Pancreas (tissue), 10 donors: ENCODE results near the gene GAB1. TPM values are rescaled to one million over a fixed set of nuclear protein-coding genes. Genes with fewer than 3 reads are reported as not detected.

Experiments
- ATAC-seq, 4 donors: fragments of 200-7000 bp; cut with Tn5 transposase; one replicate each; pipeline versions ENCODE4 v1.8.0 to v1.9.1; 2020; ENCODE audit warnings: mild to moderate bottlenecking in 4 of 4, moderate library complexity in 4 of 4
- DNase-seq, 6 donors: peaks; one replicate each; pipeline ENCODE4 v3.0.0-alpha.2; 2020
- FAIRE-seq: peaks from 2 replicates; lab custom pipeline; 2012; peaks lifted over from hg19 to GRCh38; lab: Jason Lieb, UNC
- H3K27ac ChIP-seq, 4 donors: fragments of 200-600 bp; sonication (generic); 1 replicate in 3 of 4; 2 replicates in 1 of 4; pipeline versions ENCODE4 v1.5.0 to v1.8.0; 2020
- H3K27me3 ChIP-seq, 4 donors: fragments of 200-600 bp; one replicate each; pipeline ENCODE4 v1.8.0; 2021
- H3K36me3 ChIP-seq, 3 donors: fragments of 200-600 bp; sonication (generic) in 1 of 3; one replicate each; pipeline versions ENCODE4 v1.5.0 to v1.8.0; 2020 to 2021
- H3K4me1 ChIP-seq, 3 donors: fragments of 200-600 bp; one replicate each; pipeline ENCODE4 v1.8.0; 2021
- H3K4me3 ChIP-seq, 4 donors: fragments of 200-600 bp; sonication (generic) in 2 of 4; one replicate each; pipeline versions ENCODE4 v1.5.0 to v1.8.0; 2020 to 2021
- H3K9me3 ChIP-seq, 4 donors: fragments of 200-600 bp; one replicate each; pipeline ENCODE4 v1.8.0; 2021
- WGBS, 2 donors: extraction: QIAGEN DNeasy Blood & Tissue Kit; methylation state at CpG; one replicate each; pipeline ENCODE4 v1.1.7; 2013; 5-methylcytosine and 5-hydroxymethylcytosine counted together
- intact Hi-C, 3 donors: fragments of 100-400 bp; cut with DNase I; formaldehyde crosslinking; loops; one replicate each; pipeline versions ENCODE4 v1.11.1 to v1.14.2; 2022
- polyA plus RNA-seq, 2 donors: library from polyadenylated mRNA; stranded (reverse); fragments of 200-250 nt; gene quantifications; one replicate each; pipeline ENCODE4 v1.2.3, GENCODE V29; 2013
- total RNA-seq, 6 donors: library from RNA; stranded (reverse); fragmentation: NEBNext Ultra II Directional in 4 of 6; extraction: Animal tissue kit (Norgen Biotek cat#: 25700) in 4 of 6; gene quantifications; one replicate each; pipeline versions ENCODE4 v1.2.1 to v1.2.4, GENCODE V29; 2021 to 2023
- TF ChIP-seq, protein P1 (sequence below), 4 donors: fragments of 200-600 bp; sonication (generic) in 3 of 4; IDR thresholded peaks; one replicate each; pipeline versions ENCODE4 v1.5.0 to v1.8.0; 2021; ENCODE audit warnings: antibody characterized with exemption in 4 of 4
- donor health status: healthy with polysubstance abuse.
- donor health status: DM: no; HTN: no; CAD: no; lungs with moderate emphysema.
- donor health status: DM: no; HTN: no; CAD: no.
- donor health status: control.
- donor health status: control.
- donor health status: Bipolar disorder and iron deficiency.
- donor health status: DM: yes; HTN: yes; CAD: no.
- donor health status: DM: no; HTN: no; CAD: no.
- donor health status: DM: no; HTN: no; CAD: no.
- donor health status: DM: yes; HTN: yes; CAD: no.

GAB1 gene
- total RNA-seq (10 to 100 TPM in 4 of 6 donors, 1 to 10 TPM in 2; 5.8 to 21.2 (median 10.1) TPM), polyA plus RNA-seq (1 to 10 TPM; 3.0 to 3.3 TPM)

GRCh38 chr4:143336781-143337599, at the start of gene GAB1:
Gene GAB1, plus strand, starts transcription at chr4:143336876. Its CDS starts 313 bp downstream, at chr4:143337189.
- DNase-seq (peak in 5 of 6 donors; percentile 68 to 88 (median 76)), FAIRE-seq (no peak), ATAC-seq (peak; percentile 68 to 82 (median 72))
- TF ChIP-seq, protein P1, sequence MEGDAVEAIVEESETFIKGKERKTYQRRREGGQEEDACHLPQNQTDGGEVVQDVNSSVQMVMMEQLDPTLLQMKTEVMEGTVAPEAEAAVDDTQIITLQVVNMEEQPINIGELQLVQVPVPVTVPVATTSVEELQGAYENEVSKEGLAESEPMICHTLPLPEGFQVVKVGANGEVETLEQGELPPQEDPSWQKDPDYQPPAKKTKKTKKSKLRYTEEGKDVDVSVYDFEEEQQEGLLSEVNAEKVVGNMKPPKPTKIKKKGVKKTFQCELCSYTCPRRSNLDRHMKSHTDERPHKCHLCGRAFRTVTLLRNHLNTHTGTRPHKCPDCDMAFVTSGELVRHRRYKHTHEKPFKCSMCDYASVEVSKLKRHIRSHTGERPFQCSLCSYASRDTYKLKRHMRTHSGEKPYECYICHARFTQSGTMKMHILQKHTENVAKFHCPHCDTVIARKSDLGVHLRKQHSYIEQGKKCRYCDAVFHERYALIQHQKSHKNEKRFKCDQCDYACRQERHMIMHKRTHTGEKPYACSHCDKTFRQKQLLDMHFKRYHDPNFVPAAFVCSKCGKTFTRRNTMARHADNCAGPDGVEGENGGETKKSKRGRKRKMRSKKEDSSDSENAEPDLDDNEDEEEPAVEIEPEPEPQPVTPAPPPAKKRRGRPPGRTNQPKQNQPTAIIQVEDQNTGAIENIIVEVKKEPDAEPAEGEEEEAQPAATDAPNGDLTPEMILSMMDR (IDR thresholded peaks at IDR 0.05): no peak
- H3K27me3 ChIP-seq: no peaks in the 10 kb centered on the region
- intact Hi-C loops: no loop called here
- H3K27ac ChIP-seq: peak within 1 kb of the TSS; percentile 86 to 96 (median 92)
- WGBS, 2 donors: 0% methylated on average over 60 to 81 of the region's 81 CpGs
- no peaks in the 10 kb centered on the region for H3K36me3 ChIP-seq
- H3K4me3 ChIP-seq: peak within 1 kb of the TSS; percentile 65 to 95 (median 76)
- H3K9me3 ChIP-seq: no peaks in the 10 kb centered on the region
- H3K4me1 ChIP-seq: peaks cover 0 to 6% (median 3%) of the 10 kb centered on the region in 3 donors

DNA sequence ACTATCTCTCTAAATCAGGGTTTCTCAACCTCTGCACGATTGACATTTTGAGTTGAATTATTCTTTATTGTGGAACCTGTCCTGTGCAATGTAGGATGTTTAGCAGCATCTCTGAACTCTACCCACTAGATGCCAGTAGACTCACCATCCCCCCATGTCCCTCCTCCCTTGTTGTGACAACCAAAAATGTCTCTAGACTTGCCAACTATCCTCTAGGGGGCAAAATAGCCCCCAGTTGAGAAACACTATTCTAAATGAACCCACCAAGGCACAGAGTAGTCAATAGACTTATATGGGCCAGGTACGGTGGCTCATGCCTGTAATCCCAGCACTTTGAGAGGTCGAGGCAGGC, 49.1 kb upstream of the GAB1 start:
- no peaks in the 10 kb centered on the region for H3K9me3 ChIP-seq
- WGBS, 2 donors: 53 to 69% methylated on average over 3 of the region's 3 CpGs
- no peaks in the 10 kb centered on the region for H3K4me1 ChIP-seq
- ATAC-seq (no peak), DNase-seq (no peak), FAIRE-seq (no peak)
- H3K27ac ChIP-seq: no peak overlapping the region
- H3K27me3 ChIP-seq: no peaks in the 10 kb centered on the region
- H3K36me3 ChIP-seq: no peaks in the 10 kb centered on the region
- TF ChIP-seq, protein P1 (IDR thresholded peaks at IDR 0.05): no peak
- intact Hi-C loops: no loop called here
- no peak overlapping the region for H3K4me3 ChIP-seq

DNA sequence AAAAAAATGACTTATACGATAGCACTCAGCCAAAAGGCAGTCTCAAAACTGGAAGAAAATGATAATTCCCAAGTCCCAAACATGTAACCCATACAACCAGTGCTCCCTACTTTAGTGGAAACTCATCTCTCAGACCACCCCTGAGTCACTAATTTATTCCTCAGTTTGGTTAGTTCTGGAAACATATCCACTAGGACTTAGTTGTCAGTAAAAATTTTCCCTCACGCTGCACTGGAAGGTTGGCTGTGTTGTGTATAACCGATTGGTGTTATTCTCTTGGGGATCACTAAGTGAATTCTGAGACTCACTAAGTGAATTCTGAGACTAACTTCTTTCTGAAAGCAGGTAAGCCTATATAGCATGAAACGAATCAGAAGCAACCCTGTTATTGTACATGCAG, 48.5 kb upstream of the GAB1 start:
- FAIRE-seq: no peak
- intact Hi-C loops: no loop called here
- no peaks in the 10 kb centered on the region for H3K9me3 ChIP-seq
- 84% methylated on average over 4 of the region's 4 CpGs for WGBS, 2 donors
- TF ChIP-seq, protein P1 (IDR thresholded peaks at IDR 0.05): no peak
- H3K27ac ChIP-seq: no peak overlapping the region
- H3K27me3 ChIP-seq: no peaks in the 10 kb centered on the region
- no peak overlapping the region for H3K4me3 ChIP-seq
- no peak for DNase-seq
- no peaks in the 10 kb centered on the region for H3K4me1 ChIP-seq
- no peaks in the 10 kb centered on the region for H3K36me3 ChIP-seq
- no peak for ATAC-seq

DNA sequence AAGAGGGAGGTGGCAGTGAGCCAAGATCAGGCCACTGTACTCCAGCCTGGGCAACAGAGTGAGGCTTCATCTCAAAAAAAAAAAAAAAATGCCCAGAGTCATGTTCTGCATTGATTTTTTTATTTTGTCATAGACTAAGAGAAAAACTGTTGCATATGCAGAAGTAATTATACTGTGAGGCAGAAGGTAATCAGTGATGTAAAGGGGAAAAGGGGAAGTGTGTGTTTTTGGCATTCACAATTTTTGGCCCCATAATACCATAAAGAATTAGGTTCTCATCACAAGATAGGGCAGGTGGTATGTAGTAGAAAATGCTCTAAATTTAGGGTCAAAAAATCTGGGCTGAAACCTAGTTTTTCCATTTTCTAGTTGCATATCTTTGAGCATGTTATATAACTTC, 47.3 kb upstream of the GAB1 start:
- no peaks in the 10 kb centered on the region for H3K36me3 ChIP-seq
- H3K27me3 ChIP-seq: no peaks in the 10 kb centered on the region
- FAIRE-seq: no peak
- intact Hi-C loops: no loop called here
- TF ChIP-seq, protein P1 (IDR thresholded peaks at IDR 0.05): no peak
- no peak for ATAC-seq
- H3K9me3 ChIP-seq: no peaks in the 10 kb centered on the region
- H3K4me3 ChIP-seq: no peak overlapping the region
- no peak for DNase-seq
- H3K4me1 ChIP-seq: no peaks in the 10 kb centered on the region
- H3K27ac ChIP-seq: no peak overlapping the region

GRCh38 chr4:143291314-143291713, 45.4 kb upstream of the GAB1 start:
- Histone ChIP-seq H3K36me3 (no peaks in the 10 kb centered on the region), H3K27me3 (no peaks in the 10 kb centered on the region), H3K27ac (no peak overlapping the region), H3K4me1 (no peaks in the 10 kb centered on the region), H3K4me3 (no peak overlapping the region), H3K9me3 (no peaks in the 10 kb centered on the region)
- FAIRE-seq (no peak), ATAC-seq (no peak), DNase-seq (no peak)
- intact Hi-C loops: no loop called here
- TF ChIP-seq, protein P1 (IDR thresholded peaks at IDR 0.05): no peak
